Keratinocyte (primary cell): ENCODE data around the gene TWNK.

ENCODE experiments used
- EZH2 ChIP-seq: IDR thresholded peaks from one replicate; pipeline ENCODE4 v1.6.1; 2012; ENCODE audit warnings: inconsistent platforms, mild to moderate bottlenecking, low read length, moderate library complexity
- TF ChIP-seq, protein P1 (sequence below), 3 experiments: IDR thresholded peaks in 1 of 3; conservative IDR thresholded peaks in 1 of 3; optimal IDR thresholded peaks in 1 of 3; 2 replicates in 2 of 3; 3 replicates in 1 of 3; pipeline versions ENCODE3 to v1.5.1; 2011; ENCODE audit warnings: low read length in 3 of 3, mild to moderate bottlenecking in 3 of 3, moderate library complexity in 2 of 3, control low read depth in 1 of 3, inconsistent platforms in 1 of 3; ENCODE audit not compliant: insufficient read depth in 2 of 3; ENCODE audit errors: extremely low read depth in 1 of 3

DNA sequence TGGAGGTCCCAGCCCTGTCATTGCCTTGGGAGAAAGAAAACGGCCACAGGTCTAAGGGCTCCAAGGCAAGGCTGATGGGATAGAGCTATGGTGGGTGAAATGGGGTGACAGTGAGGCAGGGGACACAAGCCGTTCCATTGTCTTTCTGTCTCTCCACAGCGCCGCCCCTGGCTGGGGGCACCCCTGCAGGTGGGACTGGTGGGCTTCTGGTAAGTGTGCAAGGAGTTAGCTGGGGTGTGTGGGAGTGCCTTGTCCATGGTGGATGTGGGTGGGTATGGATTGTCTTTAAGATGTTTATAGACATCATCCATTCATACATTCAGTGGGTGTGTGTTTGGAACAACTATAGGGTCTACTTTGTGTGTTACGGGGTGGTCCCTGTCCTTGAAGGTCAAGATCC lies 51.1 kb downstream of the TWNK start:
- TF ChIP-seq, protein P1, sequence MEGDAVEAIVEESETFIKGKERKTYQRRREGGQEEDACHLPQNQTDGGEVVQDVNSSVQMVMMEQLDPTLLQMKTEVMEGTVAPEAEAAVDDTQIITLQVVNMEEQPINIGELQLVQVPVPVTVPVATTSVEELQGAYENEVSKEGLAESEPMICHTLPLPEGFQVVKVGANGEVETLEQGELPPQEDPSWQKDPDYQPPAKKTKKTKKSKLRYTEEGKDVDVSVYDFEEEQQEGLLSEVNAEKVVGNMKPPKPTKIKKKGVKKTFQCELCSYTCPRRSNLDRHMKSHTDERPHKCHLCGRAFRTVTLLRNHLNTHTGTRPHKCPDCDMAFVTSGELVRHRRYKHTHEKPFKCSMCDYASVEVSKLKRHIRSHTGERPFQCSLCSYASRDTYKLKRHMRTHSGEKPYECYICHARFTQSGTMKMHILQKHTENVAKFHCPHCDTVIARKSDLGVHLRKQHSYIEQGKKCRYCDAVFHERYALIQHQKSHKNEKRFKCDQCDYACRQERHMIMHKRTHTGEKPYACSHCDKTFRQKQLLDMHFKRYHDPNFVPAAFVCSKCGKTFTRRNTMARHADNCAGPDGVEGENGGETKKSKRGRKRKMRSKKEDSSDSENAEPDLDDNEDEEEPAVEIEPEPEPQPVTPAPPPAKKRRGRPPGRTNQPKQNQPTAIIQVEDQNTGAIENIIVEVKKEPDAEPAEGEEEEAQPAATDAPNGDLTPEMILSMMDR (optimal IDR thresholded peaks at IDR 0.05 in 1 of 3, IDR thresholded peaks at IDR 0.05 in 1 of 3, conservative IDR thresholded peaks at IDR 0.05 in 1 of 3; ENCODE audit: extremely low read depth in 1 of 3, insufficient read depth in 2 of 3, low read length in 3 of 3) = no peak
- TF ChIP-seq EZH2 = no peak
